HG03135 (cell line): ENCODE measurements around the gene KCTD13.
"Not testable (repeated sequence)": the region's sequence is repeated elsewhere in the genome, so short reads cannot be mapped to it uniquely, and the experiment has no call there.

Experiments used
- ATAC-seq: cut with Tn5 transposase; IDR thresholded peaks from one replicate; pipeline ENCODE4 v1.9.1; 2021; ENCODE audit warnings: mild to moderate bottlenecking, moderate library complexity; ENCODE audit not compliant: unreplicated experiment

KCTD13 gene

DNA sequence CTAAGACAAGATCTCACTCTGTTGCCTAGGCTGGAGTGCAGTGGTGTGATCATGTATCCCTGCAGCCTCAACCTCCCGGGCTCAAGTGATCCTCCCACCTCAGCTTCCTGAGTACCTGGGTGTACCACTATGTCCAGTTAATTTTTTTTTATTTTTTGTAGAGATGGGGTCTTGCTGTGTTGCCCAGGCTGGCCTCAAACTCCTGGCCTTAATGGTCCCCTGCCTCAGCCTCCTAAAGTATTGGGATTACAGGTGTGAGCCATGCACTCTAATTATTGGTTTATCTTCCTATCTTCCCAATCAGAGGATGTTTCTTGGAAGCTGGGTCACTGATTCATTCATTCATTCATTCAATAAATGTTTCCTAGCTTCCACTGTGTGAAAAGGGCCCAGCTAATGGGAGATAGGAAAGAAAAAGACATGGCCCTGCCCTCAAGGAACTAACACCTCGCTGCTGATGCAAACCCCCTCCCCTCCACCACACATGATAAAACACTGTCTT lies 17.3 kb downstream of the KCTD13 start:
- ATAC-seq: no peak

DNA sequence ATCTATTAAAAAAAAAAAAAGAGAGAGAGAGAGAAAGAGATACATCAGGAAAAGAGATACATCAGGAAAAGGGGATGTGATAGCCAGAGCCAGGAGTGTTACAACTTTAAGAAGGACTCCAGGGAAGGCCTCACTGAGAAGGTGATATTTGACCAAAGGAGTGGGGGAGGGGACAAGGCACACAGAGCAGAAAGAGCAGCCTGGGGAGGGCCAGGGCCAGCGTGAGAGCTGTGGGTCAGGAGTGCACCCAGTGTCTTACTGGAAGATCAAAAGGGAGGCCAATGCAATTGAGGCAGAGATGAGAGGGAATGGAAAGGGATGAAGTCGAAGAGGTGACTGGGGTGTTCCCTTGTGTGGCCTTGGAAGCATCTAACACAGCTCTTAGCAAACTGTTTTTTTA lies 18.1 kb downstream of the KCTD13 start:
- no peak for ATAC-seq

DNA sequence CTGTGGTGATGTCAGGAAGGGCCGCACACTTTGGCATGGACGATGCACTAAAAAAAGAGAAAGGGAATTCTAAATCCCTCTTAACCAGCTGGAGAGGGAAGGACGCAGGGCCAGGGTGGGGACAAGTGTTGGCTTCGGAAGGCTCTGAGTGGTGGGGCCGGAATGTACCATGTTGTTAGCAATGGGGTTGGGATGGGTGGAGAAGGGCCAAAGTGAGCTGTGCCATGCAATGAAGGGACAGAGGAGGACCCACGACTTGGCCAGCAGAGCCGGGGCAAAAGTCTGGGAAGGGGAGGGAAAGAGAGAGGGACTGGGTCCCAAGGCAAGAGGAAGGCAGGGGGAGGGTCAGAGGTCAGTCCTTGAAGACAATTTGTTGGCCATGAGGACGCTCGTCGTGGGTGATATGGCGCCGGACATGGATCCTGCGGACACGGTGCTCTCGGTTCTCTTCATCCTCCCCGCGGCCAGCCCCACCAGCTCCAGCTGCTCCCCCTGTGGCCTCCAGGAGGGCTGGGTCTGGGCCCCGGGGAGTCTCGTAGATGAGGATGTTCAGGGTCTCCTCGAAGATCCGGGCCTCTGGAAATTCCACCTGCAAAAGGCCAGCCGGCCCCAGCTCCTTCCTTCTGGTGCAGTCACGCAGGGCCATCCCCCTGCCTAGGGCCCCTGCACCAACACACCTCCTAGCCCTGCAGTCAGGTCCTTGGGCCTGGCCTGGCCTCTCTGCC lies 19.3 kb downstream of the KCTD13 start:
- ATAC-seq: no peak

DNA sequence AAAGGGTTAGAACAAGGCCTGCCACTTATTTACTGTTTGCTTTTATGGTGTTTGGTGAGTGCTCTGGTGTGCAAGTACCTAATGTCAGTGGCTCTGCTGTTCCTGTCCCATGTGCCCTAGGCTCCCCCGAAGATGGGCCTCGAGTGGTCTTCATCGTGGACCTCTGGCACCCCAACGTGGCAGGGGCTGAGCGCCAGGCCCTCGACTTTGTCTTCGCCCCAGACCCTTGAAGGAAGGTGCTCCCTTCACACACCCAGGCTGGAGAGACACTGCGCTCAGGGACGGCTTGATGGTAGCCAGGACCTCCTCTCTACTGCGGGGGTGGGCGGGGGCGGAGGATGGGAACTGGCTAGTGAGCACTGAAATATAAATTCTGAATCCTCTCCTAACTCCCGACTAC lies 20.4 kb downstream of the KCTD13 start:
- no peak for ATAC-seq

DNA sequence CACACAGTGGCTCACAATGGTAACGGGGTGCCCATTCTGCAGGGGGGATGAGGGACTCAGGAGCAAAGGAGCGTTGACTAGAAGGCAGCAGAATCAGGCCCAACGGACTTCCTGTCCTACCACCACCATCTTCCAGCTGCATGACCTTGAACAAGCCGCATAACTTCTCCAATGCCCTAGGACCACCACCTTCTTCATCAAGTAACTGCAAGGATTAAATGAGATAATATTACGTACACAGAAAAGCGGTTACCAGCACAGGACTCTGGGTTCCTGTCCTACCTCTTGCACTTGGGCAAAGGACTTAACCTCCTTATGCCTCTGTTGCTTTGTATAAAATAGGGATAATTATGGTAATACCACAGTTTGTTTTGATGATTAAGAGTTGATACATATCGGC lies 21.1 kb downstream of the KCTD13 start:
- no peak for ATAC-seq

DNA sequence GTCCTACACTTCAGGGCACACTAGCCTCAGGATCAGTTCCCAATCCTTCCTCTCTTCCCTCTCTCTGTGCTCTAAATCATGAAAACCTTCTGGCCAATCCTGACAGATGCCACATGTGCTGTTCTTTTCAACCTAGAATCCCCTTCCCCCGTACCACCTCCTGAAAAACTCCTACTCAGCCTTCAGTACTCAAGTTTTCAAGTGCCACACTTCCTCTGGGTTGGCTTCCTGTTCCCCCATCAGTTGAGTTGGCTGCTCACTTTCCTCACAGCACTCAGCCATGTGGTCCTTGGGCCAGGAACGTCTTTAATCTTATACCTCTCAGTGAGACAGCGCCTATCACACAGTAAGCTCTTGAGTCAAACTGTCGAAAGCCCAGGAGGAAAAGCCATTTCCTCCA lies 22.4 kb downstream of the KCTD13 start:
- ATAC-seq: no peak

DNA sequence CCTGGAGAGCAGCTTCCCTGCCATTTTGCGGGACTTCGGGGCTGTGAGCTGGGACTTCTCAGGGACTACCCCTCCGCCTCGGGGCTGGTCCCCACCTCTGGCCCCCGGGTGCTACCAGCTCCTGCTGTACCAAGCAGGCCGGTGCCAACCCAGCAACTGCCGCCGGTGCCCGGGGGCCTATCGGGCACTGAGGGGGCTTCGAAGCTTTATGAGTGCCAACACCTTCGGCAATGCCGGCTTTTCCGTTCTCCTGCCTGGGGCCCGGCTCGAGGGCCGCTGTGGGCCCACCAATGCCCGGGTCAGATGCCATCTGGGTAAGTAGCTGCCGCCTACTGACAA lies 24.4 kb downstream of the KCTD13 start:
- no peak for ATAC-seq

DNA sequence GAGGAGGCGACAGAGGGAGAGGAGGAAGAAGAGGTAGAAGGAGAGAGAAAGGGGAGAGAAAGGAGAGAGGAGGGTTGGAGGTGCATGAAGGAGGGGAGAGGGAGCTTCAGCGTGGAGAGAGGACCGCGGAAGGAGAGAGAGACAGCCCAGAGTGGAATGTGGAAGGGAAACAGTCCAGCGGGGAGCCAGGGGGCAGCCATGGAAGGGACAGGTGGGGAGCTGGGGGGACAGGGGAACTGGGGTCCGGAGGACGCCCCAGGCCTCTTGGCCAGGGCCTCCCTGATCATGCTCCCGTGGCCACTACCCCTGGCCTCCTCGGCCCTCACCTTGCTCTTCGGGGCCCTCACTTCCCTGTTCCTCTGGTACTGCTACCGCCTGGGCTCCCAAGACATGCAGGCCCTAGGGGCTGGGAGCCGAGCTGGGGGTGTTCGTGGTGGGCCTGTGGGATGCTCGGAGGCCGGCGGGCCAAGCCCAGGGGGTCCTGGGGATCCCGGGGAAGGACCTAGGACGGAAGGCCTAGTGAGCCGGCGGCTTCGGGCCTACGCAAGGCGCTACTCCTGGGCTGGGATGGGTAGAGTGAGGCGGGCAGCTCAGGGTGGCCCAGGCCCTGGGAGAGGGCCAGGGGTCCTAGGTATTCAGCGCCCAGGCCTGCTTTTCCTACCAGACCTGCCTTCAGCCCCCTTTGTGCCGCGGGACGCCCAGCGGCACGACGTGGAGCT lies 25.0 kb downstream of the KCTD13 start:
- ATAC-seq: no peak

DNA sequence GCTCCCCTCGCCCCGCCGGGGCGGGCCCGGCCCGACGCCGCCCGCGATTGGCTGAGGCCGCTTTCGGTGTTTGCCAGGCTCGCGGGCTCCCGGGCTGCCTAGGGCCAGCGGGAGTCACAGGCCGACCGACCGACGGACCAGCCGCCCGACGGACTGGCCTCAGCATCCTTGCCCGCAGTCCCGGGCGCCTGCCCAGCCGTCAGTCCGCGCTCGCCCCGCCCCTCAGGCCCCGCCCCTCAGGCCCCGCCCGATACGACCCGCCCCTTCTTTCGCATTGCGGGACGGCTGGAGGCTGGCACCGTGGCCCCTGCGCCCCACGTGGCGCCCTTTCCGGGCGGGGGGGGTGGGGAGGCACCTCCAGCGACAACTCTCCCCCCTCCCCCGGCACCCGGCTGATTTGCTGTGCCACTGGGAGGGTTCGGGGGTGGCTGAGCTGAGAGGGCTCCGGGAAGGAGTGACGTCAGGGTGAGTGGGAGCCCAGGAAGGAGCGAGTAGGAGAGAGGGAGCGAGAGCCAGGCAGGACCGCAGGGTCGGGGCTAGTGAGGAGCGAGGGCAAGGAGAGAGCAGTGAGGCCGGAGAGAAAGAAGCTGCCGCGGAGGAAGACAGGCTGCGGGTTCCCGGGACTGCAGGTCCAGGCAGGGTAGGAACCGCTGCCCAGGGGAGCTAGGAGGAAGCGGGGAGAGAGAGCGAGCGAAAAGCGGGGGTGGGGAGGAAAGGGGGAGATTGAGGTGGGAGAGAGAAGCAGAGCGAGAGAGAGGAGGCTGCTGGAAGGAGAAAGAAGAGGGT lies 25.7 kb downstream of the KCTD13 start, which contains the start of gene ASPHD1:
ASPHD1 (plus strand) TSS at position 387 of the 786 bp plus-strand sequence. CDS start 484 bp downstream, outside the sequence.
- ATAC-seq: peak; percentile 55

DNA sequence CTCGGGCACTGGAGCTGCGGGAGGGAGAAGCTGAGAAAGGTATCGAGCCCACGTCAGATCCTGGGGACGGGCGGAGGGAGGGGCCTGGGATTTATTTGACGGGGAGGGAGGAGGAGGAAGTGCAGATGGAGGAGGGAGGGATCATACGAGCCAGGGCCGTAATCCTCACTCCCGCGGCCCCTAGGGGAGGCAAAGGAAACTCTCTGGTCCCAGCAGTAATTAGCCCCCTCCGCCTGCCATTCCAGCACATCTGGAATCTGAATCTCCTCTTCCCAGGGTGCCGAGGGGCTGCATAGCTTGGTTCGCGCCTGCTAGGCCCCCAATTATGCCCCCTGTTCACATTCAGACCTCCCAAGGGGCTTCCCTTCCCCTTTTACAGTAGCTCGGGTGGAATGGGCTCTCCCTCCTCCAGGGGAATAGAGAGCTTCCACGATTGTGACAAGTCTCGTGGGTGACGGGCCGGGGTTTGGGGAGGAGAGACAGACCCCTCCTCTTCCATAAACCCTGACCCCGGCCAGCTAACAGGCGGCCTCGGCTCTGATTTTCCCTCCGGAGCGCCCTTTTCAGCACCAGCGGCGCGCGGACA lies 26.4 kb downstream of the KCTD13 start, which contains the start of gene SEZ6L2:
SEZ6L2 (minus strand) TSS at position 35 of the 586 bp plus-strand sequence. CDS start 531 bp downstream, outside the sequence.
- peak; percentile 14 for ATAC-seq

DNA sequence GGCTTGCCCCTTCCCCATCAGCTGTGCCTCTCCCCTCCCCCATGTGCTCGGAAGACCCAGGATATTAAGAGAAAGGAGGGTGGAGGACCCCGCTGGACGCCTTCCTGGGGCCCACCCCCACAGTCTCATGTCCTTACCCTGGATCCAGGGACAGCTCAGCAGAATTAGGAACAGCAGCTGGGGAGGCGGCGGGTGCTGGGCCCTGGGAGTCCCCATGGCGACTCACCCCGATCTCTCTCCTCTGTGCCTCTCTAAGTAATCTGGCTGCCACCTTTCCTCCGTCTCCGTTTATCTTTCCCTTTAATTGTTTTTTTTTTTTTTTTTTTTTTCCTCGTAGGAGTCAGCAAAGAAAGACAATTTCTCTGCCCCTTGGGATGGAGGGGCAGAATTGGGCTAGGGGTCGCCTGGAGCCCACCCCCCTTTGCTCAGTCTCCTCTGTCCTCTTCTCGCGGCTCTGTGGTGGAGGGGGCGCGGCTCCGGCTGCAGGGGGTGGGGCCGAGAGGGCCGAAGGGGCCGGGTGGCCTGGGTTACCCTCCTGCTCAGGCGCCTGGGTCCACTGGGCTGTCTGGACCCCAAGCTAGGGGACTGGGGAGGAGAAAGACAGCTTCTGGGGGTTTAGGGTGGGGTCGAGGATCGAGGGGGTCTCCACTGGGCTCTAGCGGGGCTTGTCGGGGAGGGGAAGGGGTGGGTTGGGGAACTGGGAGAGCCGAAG lies 27.1 kb downstream of the KCTD13 start:
- no peak for ATAC-seq

DNA sequence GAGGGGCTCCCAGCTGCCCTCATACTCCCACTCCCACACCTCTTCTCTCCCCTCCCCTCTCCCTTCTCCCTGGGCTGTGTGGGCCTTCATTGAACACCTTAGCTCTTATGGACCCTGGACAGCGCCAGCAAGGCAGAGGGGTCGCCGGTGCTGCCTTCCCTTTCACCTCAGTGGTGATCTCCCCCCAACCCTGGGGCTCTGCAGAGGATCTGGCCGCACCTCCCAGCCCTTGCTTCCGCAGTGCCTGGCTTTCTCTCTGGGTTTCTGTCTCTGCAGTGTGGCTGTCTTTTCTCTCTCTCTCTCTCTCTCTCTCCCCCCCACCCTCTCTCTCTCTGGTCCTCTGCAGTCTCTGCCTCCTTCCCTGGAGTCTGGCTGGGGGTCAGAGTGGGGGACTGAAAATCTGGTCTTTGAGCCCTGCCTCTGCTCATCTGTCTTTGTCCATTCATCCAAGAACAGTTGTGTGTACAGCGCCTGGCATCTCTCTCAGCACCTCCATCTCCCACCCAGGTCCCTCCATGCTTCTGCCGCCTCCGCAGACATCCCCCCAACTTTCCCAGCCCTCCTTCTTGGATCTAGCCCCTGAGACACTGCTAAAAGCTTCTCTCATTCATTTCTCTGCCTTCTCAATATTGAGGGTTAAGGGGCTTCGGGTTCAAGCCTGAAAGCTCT lies 27.8 kb downstream of the KCTD13 start:
- ATAC-seq: no peak

DNA sequence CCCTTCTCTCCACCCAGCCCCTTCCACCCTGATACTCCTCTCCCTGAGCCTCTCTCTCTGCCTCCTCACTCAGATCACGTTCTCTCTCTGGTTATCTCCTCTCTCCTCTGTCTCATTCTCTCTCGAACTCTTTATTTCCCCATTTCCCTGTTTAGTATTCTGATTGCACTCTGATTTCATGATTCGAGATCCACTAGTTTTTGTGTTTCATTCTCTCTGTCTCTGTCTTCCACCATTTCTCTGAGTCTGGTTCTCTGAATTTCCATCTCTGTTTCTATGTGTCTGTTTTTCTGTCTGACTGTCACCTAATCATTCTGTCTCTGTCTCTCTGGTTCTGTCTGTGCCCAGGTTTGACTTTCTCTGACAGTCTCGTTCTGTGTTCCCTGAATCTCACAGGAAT lies 28.7 kb downstream of the KCTD13 start:
- ATAC-seq: no peak

DNA sequence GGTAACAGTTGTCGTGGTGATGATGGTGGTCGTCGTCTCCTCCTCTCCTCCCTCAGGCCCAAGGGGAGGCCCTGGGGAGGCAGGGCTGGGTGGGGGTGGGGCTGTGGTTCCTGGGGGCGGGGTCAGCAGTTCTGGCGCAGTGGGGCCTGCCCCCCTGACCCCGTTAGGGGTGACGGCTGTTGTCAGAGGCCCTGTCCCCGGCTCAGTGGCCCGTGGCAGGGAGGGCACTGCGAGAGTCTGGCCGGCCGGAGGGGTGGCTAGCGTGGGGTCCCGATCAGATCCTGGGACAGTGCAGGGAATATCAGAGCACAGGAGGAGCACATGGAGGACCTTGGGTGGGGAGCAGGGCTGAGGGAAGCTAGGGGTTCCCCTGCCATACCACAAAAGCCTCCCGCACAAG lies 29.2 kb downstream of the KCTD13 start:
- ATAC-seq: no peak

DNA sequence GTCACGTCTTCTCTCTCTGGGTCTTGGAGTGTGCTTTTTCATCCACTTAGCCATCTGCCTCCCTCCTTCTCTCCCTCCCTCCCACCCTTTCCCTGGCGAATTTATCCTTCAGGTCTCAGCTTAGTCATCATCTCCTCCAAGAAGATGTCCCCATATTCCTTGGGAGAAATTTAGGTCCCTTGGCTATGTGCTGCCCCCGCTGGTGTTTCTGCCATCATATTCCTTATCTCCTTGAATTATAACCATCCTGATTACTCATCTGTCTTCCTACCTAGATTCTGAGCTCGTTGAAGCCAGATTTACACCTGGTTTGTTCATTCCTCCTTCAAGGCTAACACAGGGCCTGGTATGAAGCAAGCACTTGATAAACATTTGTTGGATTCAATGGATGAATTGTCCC lies 31.7 kb downstream of the KCTD13 start:
- ATAC-seq: no peak

DNA sequence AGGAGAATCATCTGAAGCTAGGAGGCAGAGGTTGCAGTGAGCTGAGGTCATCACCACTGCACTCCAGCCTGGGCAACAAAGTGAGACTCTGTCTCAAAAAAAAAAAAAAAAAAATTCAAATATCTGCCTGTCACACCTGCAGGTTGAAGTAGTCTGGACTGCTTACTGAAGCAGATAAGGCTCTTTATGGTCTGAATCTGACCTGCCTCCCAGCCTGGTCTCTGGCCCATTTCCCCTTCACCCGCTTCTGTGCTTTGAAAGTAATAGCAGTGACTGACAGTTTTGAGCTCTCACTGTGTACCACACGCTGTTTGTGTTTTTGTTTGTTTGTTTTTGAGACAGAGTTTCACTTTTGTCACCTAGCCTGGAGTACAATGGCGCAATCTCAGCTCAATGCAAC lies 32.5 kb downstream of the KCTD13 start:
- no peak for ATAC-seq

DNA sequence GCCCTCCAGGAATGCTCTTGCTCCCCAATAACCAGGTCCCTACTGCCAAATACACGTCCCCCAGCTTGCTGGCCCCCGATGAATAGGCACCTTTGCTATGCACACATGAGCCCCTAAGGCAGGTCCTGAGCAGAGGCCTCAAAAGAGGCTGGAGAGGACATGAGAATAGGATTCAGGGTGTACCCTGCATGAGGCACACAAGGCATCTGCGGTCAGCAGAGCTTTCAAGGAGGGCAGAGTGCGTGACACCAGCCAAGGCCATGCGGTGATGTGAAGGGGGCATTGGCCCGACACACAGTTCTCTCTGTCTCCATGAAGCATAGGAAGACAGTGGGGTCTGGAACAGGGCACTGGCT lies 33.6 kb downstream of the KCTD13 start:
- no peak for ATAC-seq

DNA sequence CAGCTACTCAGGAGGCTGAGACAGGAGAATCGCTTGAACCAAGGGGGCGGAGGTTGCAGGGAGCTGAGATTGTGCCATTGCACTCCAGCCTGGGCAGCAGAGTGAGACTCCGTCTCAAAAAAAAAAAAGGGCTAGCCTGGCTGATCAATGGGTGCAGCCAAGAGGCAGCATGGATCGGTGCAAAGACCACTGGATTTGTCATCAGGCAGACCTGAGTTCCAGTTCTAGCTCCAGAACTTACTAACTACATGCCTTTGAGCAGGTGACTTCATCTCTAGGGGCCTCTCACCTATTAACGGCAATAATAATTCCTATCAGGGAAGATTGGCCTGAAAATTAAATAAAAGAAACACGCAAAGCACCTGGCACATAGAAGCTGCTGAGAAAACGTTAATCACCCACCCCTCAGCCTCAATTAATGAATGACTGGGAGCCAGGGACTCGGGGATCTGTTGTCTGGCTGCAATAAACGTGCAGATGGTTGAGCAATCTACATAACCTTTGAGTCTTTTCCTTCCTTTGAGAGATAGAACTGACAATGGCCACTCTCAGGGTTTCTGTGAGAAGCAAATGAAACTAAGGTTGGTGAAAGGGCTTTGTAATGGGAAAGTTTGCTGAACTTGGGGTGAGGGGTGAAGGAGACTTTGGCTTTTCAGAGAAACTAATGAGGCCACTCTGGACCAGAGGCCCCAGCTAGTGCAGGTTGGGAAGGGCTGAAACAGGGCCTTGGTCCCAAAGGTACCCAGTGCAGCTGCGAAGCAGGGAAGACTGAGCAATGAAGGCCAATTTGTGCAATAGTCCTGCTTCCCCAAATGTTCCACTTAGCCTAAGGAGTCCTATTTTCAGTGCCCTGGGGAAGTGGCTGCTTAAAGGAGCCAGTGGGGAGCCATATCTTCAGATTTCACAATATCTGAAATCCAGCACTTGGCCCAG lies 34.2 kb downstream of the KCTD13 start:
- ATAC-seq: no peak

DNA sequence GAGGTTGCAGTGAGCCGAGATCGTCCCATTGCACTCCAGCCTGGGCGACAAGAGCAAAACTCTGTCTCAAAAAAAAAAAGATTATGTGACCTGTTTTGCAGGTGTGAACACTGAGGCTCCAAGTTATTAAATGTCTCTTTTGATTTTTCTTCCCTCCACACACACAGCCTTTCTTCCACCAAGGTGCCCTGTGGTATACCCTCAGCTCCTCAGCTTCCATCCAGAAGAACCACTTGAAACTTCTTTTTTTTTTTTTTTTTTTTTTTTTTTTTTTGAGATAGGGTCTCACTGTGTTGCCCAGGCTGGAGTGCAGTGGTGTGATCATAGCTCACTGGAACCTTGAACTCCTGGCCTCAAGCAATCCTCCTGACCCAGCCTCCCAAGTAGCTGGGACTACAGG lies 36.7 kb downstream of the KCTD13 start:
- ATAC-seq: not testable (repeated sequence)
